Measurements from ENCODE around the gene RSF1.

DNA sequence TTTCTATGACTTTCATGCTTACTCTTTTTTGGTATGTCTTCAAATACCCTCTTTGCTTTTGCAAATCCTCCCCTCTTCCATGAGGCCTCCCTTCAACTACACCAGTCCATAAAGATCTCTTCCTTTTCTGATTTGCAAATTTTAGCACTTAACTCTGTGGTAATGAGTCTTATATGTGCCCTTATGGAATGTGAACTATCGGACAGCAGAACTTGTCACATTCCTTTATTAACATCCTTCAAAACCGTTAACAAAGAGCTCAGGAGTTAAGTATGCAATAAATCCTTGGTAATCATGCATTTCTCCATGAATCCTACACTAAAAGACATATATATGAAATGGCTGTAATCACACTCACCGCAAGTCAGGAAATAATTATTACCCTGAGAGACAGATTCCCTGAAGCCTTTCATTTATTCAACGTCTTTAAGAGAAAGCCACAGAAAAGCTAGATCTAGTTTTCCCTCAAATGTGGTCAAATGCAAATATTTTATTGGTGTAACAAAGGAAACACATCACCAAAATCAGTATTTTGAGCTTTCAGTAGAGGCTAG, 190.3 kb downstream of the RSF1 start:
- TF ChIP-seq, protein P1, sequence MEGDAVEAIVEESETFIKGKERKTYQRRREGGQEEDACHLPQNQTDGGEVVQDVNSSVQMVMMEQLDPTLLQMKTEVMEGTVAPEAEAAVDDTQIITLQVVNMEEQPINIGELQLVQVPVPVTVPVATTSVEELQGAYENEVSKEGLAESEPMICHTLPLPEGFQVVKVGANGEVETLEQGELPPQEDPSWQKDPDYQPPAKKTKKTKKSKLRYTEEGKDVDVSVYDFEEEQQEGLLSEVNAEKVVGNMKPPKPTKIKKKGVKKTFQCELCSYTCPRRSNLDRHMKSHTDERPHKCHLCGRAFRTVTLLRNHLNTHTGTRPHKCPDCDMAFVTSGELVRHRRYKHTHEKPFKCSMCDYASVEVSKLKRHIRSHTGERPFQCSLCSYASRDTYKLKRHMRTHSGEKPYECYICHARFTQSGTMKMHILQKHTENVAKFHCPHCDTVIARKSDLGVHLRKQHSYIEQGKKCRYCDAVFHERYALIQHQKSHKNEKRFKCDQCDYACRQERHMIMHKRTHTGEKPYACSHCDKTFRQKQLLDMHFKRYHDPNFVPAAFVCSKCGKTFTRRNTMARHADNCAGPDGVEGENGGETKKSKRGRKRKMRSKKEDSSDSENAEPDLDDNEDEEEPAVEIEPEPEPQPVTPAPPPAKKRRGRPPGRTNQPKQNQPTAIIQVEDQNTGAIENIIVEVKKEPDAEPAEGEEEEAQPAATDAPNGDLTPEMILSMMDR (IDR thresholded peaks at IDR 0.05): no peak
- TF ChIP-seq EZH2 (IDR thresholded peaks at IDR 0.05; ENCODE audit: borderline replicate concordance, insufficient read depth, low read depth, low read length, poor library complexity, severe bottlenecking): no peak

Data from B cell (primary cell).